Stimulated activated CD8-positive, alpha-beta memory T cell treated with anti-CD3 and anti-CD28 coated beads, Interleukin-7, amount 100 ng/mL, for 48 hours (primary cell): ENCODE data around the gene GUCY1A2.
"Not testable (repeated sequence)": the region's sequence is repeated elsewhere in the genome, so short reads cannot be mapped to it uniquely, and the experiment has no call there.

Source experiments
- DNase-seq, 2 donors: peaks; one replicate each; pipeline ENCODE4 v3.0.0-alpha.2; 2020; ENCODE audit warnings: low read depth in 1 of 2; ENCODE audit errors: extremely low read depth in 1 of 2

GUCY1A2 gene

GRCh38 chr11:106852779-106853178 lies 165.5 kb downstream of the GUCY1A2 start:
- no peak for DNase-seq

- DNase-seq = no peak
Measured at GRCh38 chr11:106848526-106848925, 169.8 kb downstream of the GUCY1A2 start.

GRCh38 chr11:106842134-106842533 lies 176.1 kb downstream of the GUCY1A2 start:
- DNase-seq = no peak

GRCh38 chr11:106840947-106841346 lies 177.3 kb downstream of the GUCY1A2 start:
- no peak for DNase-seq

- no peak for DNase-seq
Measured at GRCh38 chr11:106840146-106840545, 178.1 kb downstream of the GUCY1A2 start.

GRCh38 chr11:106834567-106834966 lies 183.7 kb downstream of the GUCY1A2 start:
- no peak for DNase-seq

- DNase-seq = no peak
Measured at GRCh38 chr11:106828976-106829375, 189.3 kb downstream of the GUCY1A2 start.

- DNase-seq = no peak
Measured at GRCh38 chr11:106828576-106828975, 189.7 kb downstream of the GUCY1A2 start.

- no peak for DNase-seq
Measured at GRCh38 chr11:106827687-106828086, 190.6 kb downstream of the GUCY1A2 start.

GRCh38 chr11:106826558-106826957 lies 191.7 kb downstream of the GUCY1A2 start:
- not testable (repeated sequence) for DNase-seq

- DNase-seq = no peak
Measured at GRCh38 chr11:106821826-106822225, 196.4 kb downstream of the GUCY1A2 start.

GRCh38 chr11:106821291-106821690 lies 197.0 kb downstream of the GUCY1A2 start:
- no peak for DNase-seq

GRCh38 chr11:106818443-106818842 lies 199.8 kb downstream of the GUCY1A2 start:
- DNase-seq = no peak

- DNase-seq = no peak
Measured at GRCh38 chr11:106815209-106815608, 203.1 kb downstream of the GUCY1A2 start.

GRCh38 chr11:106813806-106814205 lies 204.5 kb downstream of the GUCY1A2 start:
- DNase-seq = no peak

GRCh38 chr11:106794058-106794457 lies 224.2 kb downstream of the GUCY1A2 start:
- no peak for DNase-seq

- DNase-seq = no peak
Measured at GRCh38 chr11:106789406-106789805, 228.9 kb downstream of the GUCY1A2 start.

GRCh38 chr11:106787454-106787853 lies 230.8 kb downstream of the GUCY1A2 start:
- no peak for DNase-seq

GRCh38 chr11:106785913-106786650 lies 232.2 kb downstream of the GUCY1A2 start:
- no peak for DNase-seq

GRCh38 chr11:106777302-106777701 lies 241.0 kb downstream of the GUCY1A2 start:
- not testable (repeated sequence) for DNase-seq

- no peak for DNase-seq
Measured at GRCh38 chr11:106770489-106771085, 247.7 kb downstream of the GUCY1A2 start.

GRCh38 chr11:106765469-106766258 lies 252.6 kb downstream of the GUCY1A2 start:
- no peak for DNase-seq
